IMR-90 (cell line): ENCODE results near the gene A1BG.

ENCODE experiments used
- CTCF ChIP-seq: conservative IDR thresholded peaks from 2 replicates; pipeline ENCODE4 v1.5.1; 2012; ENCODE audit warnings: mild to moderate bottlenecking, low read depth, low read length, improper control_type of control experiment
- RFX5 ChIP-seq: IDR thresholded peaks from 2 replicates; pipeline ENCODE4 v1.8.0; 2012; ENCODE audit warnings: low read depth, mild to moderate bottlenecking, low read length, moderate library complexity

DNA sequence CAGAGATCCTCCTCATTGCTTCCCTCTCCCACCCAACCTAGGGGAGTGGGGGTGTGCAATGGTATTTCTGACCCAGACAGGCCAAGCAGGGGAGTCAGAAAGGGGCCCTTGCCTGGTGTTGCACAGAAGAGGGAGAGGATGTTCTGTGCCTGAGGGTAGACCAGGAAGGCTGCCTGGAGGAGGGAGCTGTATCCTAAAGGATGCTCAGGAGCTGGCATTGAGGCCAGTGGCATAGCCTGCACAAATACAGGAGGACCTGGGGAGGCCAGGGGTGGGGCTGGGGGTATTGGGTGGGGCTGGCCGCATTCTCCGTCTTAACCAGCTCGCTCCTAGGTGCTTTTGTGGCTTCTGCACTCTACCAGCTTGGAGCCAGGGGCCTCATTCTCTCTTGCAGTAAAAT, 46.6 kb upstream of the A1BG start:
- TF ChIP-seq CTCF = no peak
- no peak for TF ChIP-seq RFX5
